B cell (primary cell): ENCODE data around the gene ZMYND19.

Experiments used
- EZH2 ChIP-seq: IDR thresholded peaks from 2 replicates; pipeline ENCODE4 v1.6.1; 2012; ENCODE audit warnings: borderline replicate concordance, low read depth, mild to moderate bottlenecking, moderate library complexity, low read length; ENCODE audit not compliant: insufficient read depth, poor library complexity, severe bottlenecking
- TF ChIP-seq, protein P1 (sequence below): fragments of 200-600 bp; IDR thresholded peaks from one replicate; pipeline ENCODE4 v1.8.0; 2022; ENCODE audit warnings: antibody characterized with exemption, mild to moderate bottlenecking

DNA sequence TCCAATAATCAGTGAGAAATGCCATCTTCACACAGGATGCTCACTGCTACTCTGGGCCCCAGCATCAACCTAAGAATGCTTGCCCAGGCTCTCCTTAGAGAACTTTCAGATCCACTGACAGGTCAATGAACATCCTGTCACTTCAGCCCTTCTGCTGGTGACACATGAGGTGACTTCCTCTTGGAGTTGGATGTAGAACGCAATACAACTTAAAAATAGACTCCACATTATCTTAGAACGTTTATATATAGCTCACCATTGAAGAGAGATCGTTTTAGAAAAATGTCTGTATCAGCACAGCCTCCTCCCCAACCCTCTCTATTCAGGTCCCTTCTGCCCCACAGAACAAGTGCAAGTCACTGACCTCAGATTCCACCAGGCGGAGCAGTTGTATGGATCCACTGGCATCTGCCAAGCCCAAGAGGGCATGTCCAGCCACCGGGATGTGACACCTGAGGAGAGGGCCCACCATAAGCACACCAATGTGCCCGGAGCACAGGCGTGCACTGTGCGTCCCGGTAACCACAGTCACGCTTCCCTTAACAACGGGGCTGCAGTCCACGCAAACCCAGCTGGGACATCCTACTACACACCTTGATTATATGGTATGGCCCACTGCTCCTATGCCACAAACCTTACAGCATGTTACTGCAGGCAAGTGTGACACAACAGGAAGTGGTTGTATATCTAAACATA, 14.4 kb downstream of the ZMYND19 start:
- TF ChIP-seq, protein P1, sequence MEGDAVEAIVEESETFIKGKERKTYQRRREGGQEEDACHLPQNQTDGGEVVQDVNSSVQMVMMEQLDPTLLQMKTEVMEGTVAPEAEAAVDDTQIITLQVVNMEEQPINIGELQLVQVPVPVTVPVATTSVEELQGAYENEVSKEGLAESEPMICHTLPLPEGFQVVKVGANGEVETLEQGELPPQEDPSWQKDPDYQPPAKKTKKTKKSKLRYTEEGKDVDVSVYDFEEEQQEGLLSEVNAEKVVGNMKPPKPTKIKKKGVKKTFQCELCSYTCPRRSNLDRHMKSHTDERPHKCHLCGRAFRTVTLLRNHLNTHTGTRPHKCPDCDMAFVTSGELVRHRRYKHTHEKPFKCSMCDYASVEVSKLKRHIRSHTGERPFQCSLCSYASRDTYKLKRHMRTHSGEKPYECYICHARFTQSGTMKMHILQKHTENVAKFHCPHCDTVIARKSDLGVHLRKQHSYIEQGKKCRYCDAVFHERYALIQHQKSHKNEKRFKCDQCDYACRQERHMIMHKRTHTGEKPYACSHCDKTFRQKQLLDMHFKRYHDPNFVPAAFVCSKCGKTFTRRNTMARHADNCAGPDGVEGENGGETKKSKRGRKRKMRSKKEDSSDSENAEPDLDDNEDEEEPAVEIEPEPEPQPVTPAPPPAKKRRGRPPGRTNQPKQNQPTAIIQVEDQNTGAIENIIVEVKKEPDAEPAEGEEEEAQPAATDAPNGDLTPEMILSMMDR, result no peak
- no peak for TF ChIP-seq EZH2
